GM18519 (cell line): Measurements from ENCODE around the gene LPAR6.

ENCODE experiments used
- ATAC-seq: cut with Tn5 transposase; IDR thresholded peaks from one replicate; pipeline ENCODE4 v1.9.1; 2021; ENCODE audit warnings: mild to moderate bottlenecking, moderate library complexity; ENCODE audit not compliant: unreplicated experiment, low FRiP score

The LPAR6 gene

DNA sequence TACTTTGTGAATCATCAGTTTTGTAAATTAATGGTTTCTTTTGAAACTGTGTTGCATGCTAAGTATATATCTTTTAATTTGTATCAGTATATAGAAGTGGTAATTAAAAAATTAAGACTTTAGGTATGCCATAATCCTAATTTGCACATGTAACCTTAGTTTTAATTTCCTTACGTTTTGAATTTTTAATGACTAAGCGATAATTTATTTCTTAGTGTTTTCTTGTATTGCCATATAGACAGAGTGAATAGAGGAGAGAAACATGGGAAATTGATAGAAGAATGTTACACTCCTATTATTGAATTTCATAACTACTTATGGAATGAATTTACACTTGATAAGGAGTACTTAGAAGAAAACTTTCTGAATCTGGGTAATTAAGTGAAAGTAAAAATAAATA, 29.5 kb downstream of the LPAR6 start:
- ATAC-seq, result no peak

DNA sequence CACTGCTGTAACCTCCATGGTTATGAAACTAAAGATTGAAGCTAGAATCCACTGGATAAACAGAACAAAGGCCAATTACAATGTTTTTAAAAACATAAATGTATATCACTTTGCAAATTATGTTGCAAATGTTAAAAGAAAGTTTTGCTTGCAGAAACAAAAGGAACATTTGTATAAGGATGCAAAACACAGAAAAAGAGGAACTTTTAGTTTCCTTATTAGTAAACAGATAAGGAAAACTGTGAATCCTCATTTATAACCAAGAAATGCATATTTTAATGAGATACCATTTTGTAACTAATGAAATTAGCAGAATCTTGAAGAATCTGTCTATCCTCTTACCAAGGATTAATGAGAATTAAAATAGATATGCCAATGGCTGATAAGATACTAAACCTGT, 32.3 kb downstream of the LPAR6 start:
- ATAC-seq, result no peak

DNA sequence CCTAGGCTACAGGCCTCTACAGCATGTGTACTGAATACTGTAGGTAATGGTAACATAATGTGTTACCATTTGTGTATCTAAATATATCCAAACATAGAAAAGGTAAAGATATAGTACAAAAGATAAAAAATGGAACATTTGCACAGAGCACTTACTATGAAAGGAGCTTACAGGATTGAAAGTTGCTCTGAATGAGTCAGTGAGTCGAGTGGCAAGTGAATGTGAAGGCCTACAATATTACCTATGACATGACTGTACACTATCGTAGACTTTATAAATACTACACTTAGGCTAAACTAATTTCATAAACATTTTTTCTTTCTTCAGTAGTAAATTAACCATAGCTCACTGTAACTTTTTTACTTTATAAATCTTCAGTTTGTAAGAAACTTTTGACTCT, 35.1 kb downstream of the LPAR6 start:
- no peak for ATAC-seq

- no peak for ATAC-seq
These were observed 42.1 kb downstream of the LPAR6 start for GRCh38 chr13:48370815-48371214.

- ATAC-seq, result no peak
These were observed 42.9 kb downstream of the LPAR6 start for GRCh38 chr13:48369988-48370387.
